Kidney (tissue), 14 donors: ENCODE measurements around the gene OR10G3. TPM values are rescaled to one million over a fixed set of nuclear protein-coding genes. Genes with fewer than 3 reads are reported as not detected.
"Not testable (repeated sequence)": the region's sequence is repeated elsewhere in the genome, so short reads cannot be mapped to it uniquely, and the experiment has no call there.

Experiments used
- DNase-seq, 5 donors: peaks; one replicate each; pipeline ENCODE4 v3.0.0-alpha.2; 2013 to 2020
- FAIRE-seq: peaks from 2 replicates; lab custom pipeline; 2012; peaks lifted over from hg19 to GRCh38; lab: Jason Lieb, UNC
- H3K27ac ChIP-seq, 2 donors: one replicate each; pipeline ENCODE4 v1.7.0; 2013; ENCODE audit warnings: low read depth in 2 of 2, low read length in 2 of 2, inconsistent platforms in 1 of 2
- H3K27me3 ChIP-seq: one replicate; pipeline ENCODE4 v1.7.1; 2013; ENCODE audit warnings: low read length, inconsistent platforms; ENCODE audit not compliant: control insufficient read depth, insufficient read depth
- H3K36me3 ChIP-seq, 3 donors: one replicate each; pipeline versions ENCODE4 v1.7.0 to v1.7.1; 2013; ENCODE audit warnings: low read length in 3 of 3, control low read depth in 1 of 3, inconsistent platforms in 1 of 3; ENCODE audit not compliant: insufficient read depth in 3 of 3, control insufficient read depth in 2 of 3
- H3K4me1 ChIP-seq, 3 donors: one replicate each; pipeline versions ENCODE4 v1.7.0 to v1.7.1; 2013; ENCODE audit warnings: low read length in 3 of 3, inconsistent platforms in 1 of 3, low read depth in 1 of 3; ENCODE audit not compliant: control insufficient read depth in 2 of 3, insufficient read depth in 2 of 3
- H3K4me3 ChIP-seq, 3 donors: one replicate each; pipeline versions ENCODE4 v1.7.0 to v1.8.1; 2013; ENCODE audit warnings: low read length in 3 of 3, control low read depth in 1 of 3, inconsistent platforms in 1 of 3
- H3K9ac ChIP-seq, 3 donors: one replicate each; pipeline versions ENCODE4 v1.7.0 to v1.7.1; 2013; ENCODE audit warnings: low read length in 3 of 3, control low read depth in 1 of 3, inconsistent platforms in 1 of 3
- H3K9me3 ChIP-seq, 3 donors: one replicate each; pipeline versions ENCODE4 v1.7.0 to v1.7.1; 2013; ENCODE audit warnings: low read length in 3 of 3, control low read depth in 1 of 3, inconsistent platforms in 1 of 3; ENCODE audit not compliant: control insufficient read depth in 2 of 3, insufficient read depth in 1 of 3
- intact Hi-C: fragments of 100-400 bp; cut with DNase I; formaldehyde crosslinking; loops from one replicate; pipeline ENCODE4 v1.11.1; 2022
- polyA plus RNA-seq: library from polyadenylated mRNA; stranded (reverse); fragments of 350-450 nt; fragmentation: Illumina TruSeq; extraction: RNeasy Lipid Tissue Mini Kit (QIAGEN cat#74804); gene quantifications from one replicate; pipeline ENCODE4 v1.2.3, GENCODE V29; 2014; ENCODE audit warnings: low read depth, low replicate concordance; ENCODE audit not compliant: insufficient read depth
- total RNA-seq: library from RNA; stranded (reverse); fragmentation: NEBNext Ultra II Directional; extraction: Animal tissue kit (Norgen Biotek cat#: 25700); gene quantifications from one replicate; pipeline ENCODE4 v1.2.1, GENCODE V29; 2021
- TF ChIP-seq, protein P1 (sequence below): IDR thresholded peaks from 3 replicates; pipeline ENCODE4 v1.5.1; 2012; ENCODE audit warnings: mild to moderate bottlenecking, moderate library complexity, borderline replicate concordance; ENCODE audit not compliant: insufficient read depth; ENCODE audit errors: extremely low read depth
- donor health status: control.
- donor health status: control.
- donor health status: control.
- donor health status: control.
- donor health status: control.
- donor health status: DM: yes; HTN: yes; CAD: no.
- donor health status: Normal renal cell carcinoma (clear cell type).

OR10G3 gene
- total and polyA plus RNA-seq, 2 donors from 2014 or later: not detected

DNA sequence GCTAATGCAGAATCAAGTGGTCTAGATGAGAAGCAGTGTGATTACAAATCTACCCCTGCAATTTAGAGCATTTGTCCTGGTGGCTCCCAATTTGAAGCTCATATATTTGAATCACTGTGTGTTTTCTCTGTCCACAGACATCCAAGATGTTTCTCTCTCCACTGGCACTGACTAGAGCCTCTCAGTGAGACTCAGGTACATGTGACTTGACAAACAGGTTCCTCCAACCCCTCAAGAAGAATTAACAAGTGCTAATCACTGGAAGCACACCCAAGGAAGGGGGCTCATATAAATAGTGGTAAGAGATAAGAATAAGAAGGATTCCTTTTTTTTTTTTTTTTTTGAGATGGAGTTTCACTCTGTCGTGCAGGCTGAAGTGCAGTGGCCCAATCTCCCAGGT, 34.4 kb upstream of the OR10G3 start:
- FAIRE-seq (no peak), DNase-seq (no peak)
- H3K9ac ChIP-seq: no peak overlapping the region
- H3K36me3 ChIP-seq: no peaks in the 10 kb centered on the region
- H3K27me3 ChIP-seq: no peaks in the 10 kb centered on the region
- TF ChIP-seq, protein P1, sequence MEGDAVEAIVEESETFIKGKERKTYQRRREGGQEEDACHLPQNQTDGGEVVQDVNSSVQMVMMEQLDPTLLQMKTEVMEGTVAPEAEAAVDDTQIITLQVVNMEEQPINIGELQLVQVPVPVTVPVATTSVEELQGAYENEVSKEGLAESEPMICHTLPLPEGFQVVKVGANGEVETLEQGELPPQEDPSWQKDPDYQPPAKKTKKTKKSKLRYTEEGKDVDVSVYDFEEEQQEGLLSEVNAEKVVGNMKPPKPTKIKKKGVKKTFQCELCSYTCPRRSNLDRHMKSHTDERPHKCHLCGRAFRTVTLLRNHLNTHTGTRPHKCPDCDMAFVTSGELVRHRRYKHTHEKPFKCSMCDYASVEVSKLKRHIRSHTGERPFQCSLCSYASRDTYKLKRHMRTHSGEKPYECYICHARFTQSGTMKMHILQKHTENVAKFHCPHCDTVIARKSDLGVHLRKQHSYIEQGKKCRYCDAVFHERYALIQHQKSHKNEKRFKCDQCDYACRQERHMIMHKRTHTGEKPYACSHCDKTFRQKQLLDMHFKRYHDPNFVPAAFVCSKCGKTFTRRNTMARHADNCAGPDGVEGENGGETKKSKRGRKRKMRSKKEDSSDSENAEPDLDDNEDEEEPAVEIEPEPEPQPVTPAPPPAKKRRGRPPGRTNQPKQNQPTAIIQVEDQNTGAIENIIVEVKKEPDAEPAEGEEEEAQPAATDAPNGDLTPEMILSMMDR: no peak
- intact Hi-C loops: no loop called here
- H3K9me3 ChIP-seq: no peaks in the 10 kb centered on the region
- no peak overlapping the region for H3K4me3 ChIP-seq
- no peak overlapping the region for H3K27ac ChIP-seq
- no peaks in the 10 kb centered on the region for H3K4me1 ChIP-seq

DNA sequence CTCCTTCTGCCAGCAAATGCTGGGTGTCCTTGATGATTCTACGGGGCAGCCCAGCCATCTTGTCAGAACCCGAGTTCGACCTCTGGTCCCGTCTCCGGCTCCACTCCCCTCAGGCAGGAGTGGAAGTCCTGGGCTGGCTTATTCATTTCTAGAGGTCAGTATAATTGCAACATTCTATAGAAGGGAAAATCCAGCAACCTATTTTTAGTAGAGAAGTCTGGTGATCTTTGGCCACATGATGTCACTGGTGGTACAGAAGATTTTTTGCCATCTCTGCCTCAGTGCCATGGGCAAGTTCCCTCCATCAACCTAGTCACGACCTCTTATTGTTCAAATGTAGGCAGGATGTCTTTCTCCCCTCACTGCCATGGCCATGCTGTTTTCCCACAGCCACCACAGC, 32.4 kb upstream of the OR10G3 start:
- Histone ChIP-seq H3K27ac (no peak overlapping the region), H3K4me3 (no peak overlapping the region), H3K4me1 (no peaks in the 10 kb centered on the region), H3K27me3 (no peaks in the 10 kb centered on the region), H3K36me3 (no peaks in the 10 kb centered on the region), H3K9ac (no peak overlapping the region), H3K9me3 (no peaks in the 10 kb centered on the region)
- no peak for DNase-seq
- TF ChIP-seq, protein P1: no peak
- intact Hi-C loops: no loop called here
- no peak for FAIRE-seq

DNA sequence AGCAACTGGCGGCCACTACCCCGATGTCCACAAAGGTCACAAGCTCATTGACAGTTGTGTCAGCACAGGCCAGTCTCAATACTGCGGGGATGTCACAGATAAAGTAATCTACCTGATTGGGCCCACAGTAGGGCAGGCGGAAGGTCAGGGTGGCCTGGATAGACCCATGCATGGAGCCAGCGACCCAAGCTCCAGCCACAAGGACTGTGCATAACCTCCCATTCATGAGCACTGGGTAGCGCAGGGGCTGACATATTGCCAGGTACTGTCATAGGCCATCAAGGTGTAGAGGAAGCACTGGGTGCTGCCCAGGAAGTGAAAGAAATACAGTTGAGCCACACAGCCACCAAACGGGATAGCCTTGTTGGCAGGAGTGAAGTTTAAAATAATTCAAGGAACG, 22.3 kb upstream of the OR10G3 start:
- H3K4me3 ChIP-seq, H3K9ac ChIP-seq, FAIRE-seq, intact Hi-C loops, H3K36me3 ChIP-seq, H3K27ac ChIP-seq, H3K9me3 ChIP-seq, H3K4me1 ChIP-seq, H3K27me3 ChIP-seq, DNase-seq: not testable (repeated sequence)

DNA sequence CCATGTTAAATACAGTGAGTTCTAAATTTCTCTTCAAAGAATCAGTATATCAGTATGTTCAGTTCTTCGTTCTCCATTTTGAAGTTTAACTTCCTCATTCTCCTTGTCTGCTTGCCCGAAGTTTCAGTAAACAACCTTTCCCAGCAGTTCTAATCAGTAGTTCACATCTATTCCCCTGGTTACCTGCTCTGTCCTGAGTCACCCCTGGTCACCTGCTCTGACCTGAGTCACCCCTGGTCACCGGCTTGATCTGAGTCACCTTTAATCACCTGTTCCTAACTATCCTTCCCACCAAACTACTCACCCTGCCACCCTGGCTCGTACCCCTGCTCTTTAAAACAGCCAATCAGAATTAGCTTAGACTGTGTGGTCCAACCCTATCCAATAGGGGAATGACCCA, 9.4 kb upstream of the OR10G3 start:
- intact Hi-C loops: no loop called here
- no peaks in the 10 kb centered on the region for H3K36me3 ChIP-seq
- FAIRE-seq (no peak), DNase-seq (no peak)
- H3K4me1 ChIP-seq: no peaks in the 10 kb centered on the region
- H3K4me3 ChIP-seq: no peak overlapping the region
- peaks cover 0 to 7% (median 0%) of the 10 kb centered on the region in 3 donors for H3K9me3 ChIP-seq
- H3K27me3 ChIP-seq: no peaks in the 10 kb centered on the region
- no peak overlapping the region for H3K9ac ChIP-seq
- TF ChIP-seq, protein P1: no peak
- H3K27ac ChIP-seq: no peak overlapping the region
